HFFc6 (cell line): ENCODE measurements around the gene POR. TPM values are rescaled to one million over a fixed set of nuclear protein-coding genes. Genes with fewer than 3 reads are reported as not detected.

Experiments
- DNase-seq: peaks from one replicate; pipeline ENCODE4 v3.0.0-alpha.2; 2018
- H3K27ac Mint-ChIP-seq: 2 replicates; pipeline ENCODE4 v1.8.0; 2020; ENCODE audit warnings: mild to moderate bottlenecking, mixed read lengths
- H3K27me3 Mint-ChIP-seq: 2 replicates; pipeline ENCODE4 v1.8.0; 2021; ENCODE audit warnings: mild to moderate bottlenecking, moderate library complexity, mixed read lengths; ENCODE audit not compliant: insufficient read depth
- H3K36me3 Mint-ChIP-seq: 2 replicates; pipeline ENCODE4 v1.8.0; 2021; ENCODE audit warnings: low read depth, mixed read lengths
- H3K4me1 Mint-ChIP-seq: 2 replicates; pipeline ENCODE4 v1.8.0; 2020; ENCODE audit warnings: low read depth, mixed read lengths
- H3K4me3 Mint-ChIP-seq: 2 replicates; pipeline ENCODE4 v1.8.0; 2020; ENCODE audit warnings: mild to moderate bottlenecking, moderate library complexity, mixed read lengths
- H3K9me3 Mint-ChIP-seq: 2 replicates; pipeline ENCODE4 v1.8.0; 2020; ENCODE audit warnings: mild to moderate bottlenecking, mixed read lengths
- CTCF ChIP-seq: fragments of 200-600 bp; sonication (generic); IDR thresholded peaks from 2 replicates; pipeline ENCODE4 v1.5.0; 2021; ENCODE audit warnings: antibody characterized with exemption, mild to moderate bottlenecking
- total RNA-seq, 6 experiments: library from RNA; stranded (reverse); fragmentation: NEBNext Ultra II Directional; extraction: Animal tissue kit (Norgen Biotek cat#: 25700); gene quantifications; 2 replicates in 1 of 6; 3 replicates in 5 of 6; pipeline ENCODE4 v1.2.3, GENCODE V29; 2021

POR gene
- total RNA-seq, 6 experiments from 2014 or later: 48.2 to 69.3 (median 49.4) TPM

GRCh38 chr7:75967487-75967997 lies 52.6 kb downstream of the POR start:
- no peak overlapping the region; the same call in 1 of the 2 replicates for H3K27ac Mint-ChIP-seq
- no peak for TF ChIP-seq CTCF
- H3K27me3 Mint-ChIP-seq: no peaks in the 10 kb centered on the region
- no peak for DNase-seq
- peaks cover 4% of the 10 kb centered on the region; the same call in 1 of the 2 replicates for H3K36me3 Mint-ChIP-seq
- H3K9me3 Mint-ChIP-seq: no peaks in the 10 kb centered on the region
- H3K4me3 Mint-ChIP-seq: no peak overlapping the region
- peaks cover 27% of the 10 kb centered on the region for H3K4me1 Mint-ChIP-seq

- Mint-ChIP-seq H3K4me1 (peaks cover 22% of the 10 kb centered on the region), H3K27ac (no peak overlapping the region), H3K9me3 (no peaks in the 10 kb centered on the region), H3K36me3 (peaks cover 4% of the 10 kb centered on the region; the same call in 1 of the 2 replicates), H3K27me3 (no peaks in the 10 kb centered on the region), H3K4me3 (no peak overlapping the region)
- DNase-seq: no peak
- TF ChIP-seq CTCF: no peak
Observed at GRCh38 chr7:75968012-75968411, 53.1 kb downstream of the POR start.

GRCh38 chr7:75968561-75969001 lies 53.6 kb downstream of the POR start:
- no peaks in the 10 kb centered on the region for H3K9me3 Mint-ChIP-seq
- no peaks in the 10 kb centered on the region for H3K36me3 Mint-ChIP-seq
- no peak for TF ChIP-seq CTCF
- no peaks in the 10 kb centered on the region for H3K27me3 Mint-ChIP-seq
- H3K4me3 Mint-ChIP-seq: no peak overlapping the region
- H3K4me1 Mint-ChIP-seq: peaks cover 16% of the 10 kb centered on the region
- DNase-seq: no peak
- H3K27ac Mint-ChIP-seq: no peak overlapping the region

GRCh38 chr7:75969182-75969581 lies 54.2 kb downstream of the POR start:
- peaks cover 16% of the 10 kb centered on the region for H3K4me1 Mint-ChIP-seq
- no peak for TF ChIP-seq CTCF
- H3K9me3 Mint-ChIP-seq: no peaks in the 10 kb centered on the region
- no peaks in the 10 kb centered on the region for H3K27me3 Mint-ChIP-seq
- no peak overlapping the region for H3K27ac Mint-ChIP-seq
- no peak overlapping the region for H3K4me3 Mint-ChIP-seq
- no peak for DNase-seq
- H3K36me3 Mint-ChIP-seq: peaks cover 4% of the 10 kb centered on the region; the same call in 1 of the 2 replicates

- peaks cover 4% of the 10 kb centered on the region; the same call in 1 of the 2 replicates for H3K36me3 Mint-ChIP-seq
- H3K4me3 Mint-ChIP-seq: no peak overlapping the region
- peaks cover 16% of the 10 kb centered on the region for H3K4me1 Mint-ChIP-seq
- DNase-seq: no peak
- no peak for TF ChIP-seq CTCF
- H3K9me3 Mint-ChIP-seq: no peaks in the 10 kb centered on the region
- H3K27ac Mint-ChIP-seq: no peak overlapping the region
- no peaks in the 10 kb centered on the region for H3K27me3 Mint-ChIP-seq
Observed at GRCh38 chr7:75969704-75970498, 54.9 kb downstream of the POR start.
